Stomach (tissue), 9 donors: ENCODE data around the gene WWOX. TPM values are rescaled to one million over a fixed set of nuclear protein-coding genes. Genes with fewer than 3 reads are reported as not detected.

Experiments used
- DNase-seq, 2 donors: peaks; one replicate each; pipeline versions ENCODE4 v3.0.0 to v3.0.0-alpha.2; 2013 to 2019
- H3K27ac ChIP-seq, 5 donors: fragments of 200-600 bp in 4 of 5; sonication (generic) in 4 of 5; one replicate each; pipeline ENCODE4 v1.5.1; 2013 to 2019; ENCODE audit warnings: mild to moderate bottlenecking in 1 of 5, moderate library complexity in 1 of 5
- H3K27me3 ChIP-seq, 3 donors: fragments of 200-600 bp; sonication (generic); one replicate each; pipeline ENCODE4 v1.5.1; 2017 to 2019; ENCODE audit warnings: mixed run types in 1 of 3
- H3K36me3 ChIP-seq, 4 donors: fragments of 200-600 bp; sonication (generic); 1 replicate in 3 of 4; 2 replicates in 1 of 4; pipeline ENCODE4 v1.5.1; 2016 to 2019
- H3K4me1 ChIP-seq, 4 donors: fragments of 200-600 bp; sonication (generic); one replicate each; pipeline ENCODE4 v1.5.1; 2016 to 2019
- H3K4me3 ChIP-seq, 4 donors: fragments of 200-600 bp; sonication (generic) in 3 of 4; one replicate each; pipeline ENCODE4 v1.5.1; 2016 to 2019; ENCODE audit warnings: mild to moderate bottlenecking in 1 of 4
- H3K9me3 ChIP-seq, 4 donors: fragments of 200-600 bp; sonication (generic); one replicate each; pipeline ENCODE4 v1.5.1; 2016 to 2019
- CTCF ChIP-seq, 7 experiments: fragments of 450-650 bp in 4 of 7; fragments of 200-600 bp in 3 of 7; sonication (generic) in 3 of 7; IDR thresholded peaks; one replicate each; pipeline ENCODE4 v1.5.1; 2016 to 2019; ENCODE audit warnings: antibody characterized with exemption in 7 of 7, control low read depth in 2 of 7, mild to moderate bottlenecking in 1 of 7
- EP300 ChIP-seq: sonication (generic); formaldehyde crosslinking; IDR thresholded peaks from one replicate; pipeline ENCODE4 v1.6.1; 2017; ENCODE audit warnings: antibody characterized with exemption
- POLR2A ChIP-seq, 4 donors: fragments of 450-650 bp; IDR thresholded peaks; one replicate each; pipeline ENCODE4 v1.6.1; 2016; ENCODE audit warnings: antibody characterized with exemption in 4 of 4, control low read depth in 2 of 4, mild to moderate bottlenecking in 1 of 4, moderate library complexity in 1 of 4
- POLR2AphosphoS5 ChIP-seq, 3 donors: sonication (generic); formaldehyde crosslinking; IDR thresholded peaks; one replicate each; pipeline ENCODE4 v1.6.1; 2016; ENCODE audit warnings: antibody characterized with exemption in 3 of 3
- WGBS, 5 donors: extraction: QIAGEN DNeasy Blood & Tissue Kit in 3 of 5; methylation state at CpG; one replicate each; pipeline versions ENCODE4 v1.1.5 to v1.1.7; 2013 to 2018; 5-methylcytosine and 5-hydroxymethylcytosine counted together
- intact Hi-C: fragments of 100-400 bp; cut with DNase I; formaldehyde crosslinking; loops from one replicate; pipeline ENCODE4 v1.15.1; 2023; ENCODE audit warnings: low total_unique reads
- polyA plus RNA-seq, 3 donors: library from polyadenylated mRNA; stranded (reverse); fragments of 200-250 nt; gene quantifications; one replicate each; pipeline ENCODE4 v1.2.3, GENCODE V29; 2013
- total RNA-seq, 5 donors: library from RNA; depleted of rRNA; stranded (reverse); fragments of >200 nt; gene quantifications; one replicate each; pipeline versions ENCODE4 v1.1.0 to v1.2.3, GENCODE V29; 2014 to 2016
- donor health status: healthy with polysubstance abuse.
- donor health status: Bipolar disorder and iron deficiency.
- donor health status: healthy.

WWOX gene
- total and polyA plus RNA-seq, 8 donors, result 7.7 to 129 (median 48.7) TPM

- Histone ChIP-seq H3K9me3 (no peaks in the 10 kb centered on the region), H3K27me3 (no peaks in the 10 kb centered on the region), H3K4me1 (peaks cover 0 to 5% (median 3%) of the 10 kb centered on the region in 4 donors), H3K27ac (no peak overlapping the region), H3K36me3 (no peaks in the 10 kb centered on the region), H3K4me3 (no peak overlapping the region)
- DNase-seq, result no peak
- intact Hi-C loops, result no loop called here
- 46 to 76% (median 62%) methylated on average over 3 of the region's 3 CpGs for WGBS, 5 donors
- TF ChIP-seq EP300, result no peak
- TF ChIP-seq POLR2A (IDR thresholded peaks at IDR 0.05), result no peak
These were observed 943.4 kb downstream of the WWOX start for GRCh38 chr16:79042886-79043285.

GRCh38 chr16:79045191-79045590 is 945.7 kb downstream of the WWOX start:
- no peaks in the 10 kb centered on the region for H3K27me3 ChIP-seq
- no peaks in the 10 kb centered on the region for H3K4me1 ChIP-seq
- H3K9me3 ChIP-seq, result no peaks in the 10 kb centered on the region
- no peak overlapping the region for H3K4me3 ChIP-seq
- no peaks in the 10 kb centered on the region for H3K36me3 ChIP-seq
- TF ChIP-seq EP300 (no peak), POLR2AphosphoS5 (IDR thresholded peaks at IDR 0.05) (no peak), POLR2A (IDR thresholded peaks at IDR 0.05) (no peak), CTCF (IDR thresholded peaks at IDR 0.05) (no peak)
- WGBS, 5 donors, result 78 to 84% (median 81%) methylated on average over 2 of the region's 2 CpGs
- no peak for DNase-seq
- intact Hi-C loops, result no loop called here
- H3K27ac ChIP-seq, result no peak overlapping the region

GRCh38 chr16:79047337-79047736 is 947.9 kb downstream of the WWOX start:
- no peaks in the 10 kb centered on the region for H3K27me3 ChIP-seq
- DNase-seq, result peak in 1 of 2 donors; percentile 35
- intact Hi-C loops, result no loop called here
- H3K9me3 ChIP-seq, result no peaks in the 10 kb centered on the region
- WGBS, 5 donors, result 66 to 77% (median 71%) methylated on average over 3 of the region's 3 CpGs
- H3K4me3 ChIP-seq, result no peak overlapping the region
- no peak overlapping the region for H3K27ac ChIP-seq
- TF ChIP-seq CTCF (IDR thresholded peaks at IDR 0.05) (peak in 3 of 7 experiments; percentile 13 to 27 (median 24)), POLR2AphosphoS5 (IDR thresholded peaks at IDR 0.05) (no peak)
- H3K36me3 ChIP-seq, result no peaks in the 10 kb centered on the region
- H3K4me1 ChIP-seq, result no peaks in the 10 kb centered on the region

- DNase-seq, result no peak
- TF ChIP-seq CTCF (IDR thresholded peaks at IDR 0.05) (no peak), POLR2A (IDR thresholded peaks at IDR 0.05) (no peak), POLR2AphosphoS5 (IDR thresholded peaks at IDR 0.05) (no peak), EP300 (no peak)
- Histone ChIP-seq H3K9me3 (no peaks in the 10 kb centered on the region), H3K36me3 (no peaks in the 10 kb centered on the region), H3K27ac (no peak overlapping the region), H3K4me1 (no peaks in the 10 kb centered on the region), H3K27me3 (no peaks in the 10 kb centered on the region), H3K4me3 (no peak overlapping the region)
- WGBS, 5 donors, result 90 to 95% (median 95%) methylated on average over 6 of the region's 6 CpGs
- intact Hi-C loops, result no loop called here
These were observed 949.6 kb downstream of the WWOX start for GRCh38 chr16:79049040-79049439.

- intact Hi-C loops, result no loop called here
- Histone ChIP-seq H3K4me3 (no peak overlapping the region), H3K27me3 (no peaks in the 10 kb centered on the region), H3K27ac (no peak overlapping the region), H3K36me3 (no peaks in the 10 kb centered on the region), H3K9me3 (no peaks in the 10 kb centered on the region), H3K4me1 (no peaks in the 10 kb centered on the region)
- TF ChIP-seq POLR2A (IDR thresholded peaks at IDR 0.05), result no peak
- TF ChIP-seq EP300, result no peak
- no peak for TF ChIP-seq CTCF (IDR thresholded peaks at IDR 0.05)
- TF ChIP-seq POLR2AphosphoS5 (IDR thresholded peaks at IDR 0.05), result no peak
- DNase-seq, result peak in 1 of 2 donors; percentile 23
- 34 to 80% (median 65%) methylated on average over 4 of the region's 4 CpGs for WGBS, 5 donors
These were observed 950.6 kb downstream of the WWOX start for GRCh38 chr16:79050063-79050462.
